NOMO-1 treated with dmso at 0.1 percent for 144 hours (cell line): Measurements from ENCODE around the gene TRPM1.

ENCODE experiments used
- DNase-seq: peaks from one replicate; lab custom pipeline; 2025; ENCODE audit not compliant: unreplicated experiment; lab: John Stamatoyannopoulos, UW

The TRPM1 gene

GRCh38 chr15:31101262-31102038 is at the start of gene TRPM1:
TRPM1 (minus strand) TSS chr15:31101725; CDS start chr15:31081355, 20,370 bp downstream.
- DNase-seq, result no peak

GRCh38 chr15:31150732-31151231 is 49.3 kb upstream of the TRPM1 start:
- DNase-seq, result no peak

GRCh38 chr15:31149987-31150386 is 48.5 kb upstream of the TRPM1 start:
- DNase-seq, result no peak

- no peak for DNase-seq
These were observed 47.6 kb upstream of the TRPM1 start for GRCh38 chr15:31149088-31149505.

- DNase-seq, result no peak
These were observed 47.0 kb upstream of the TRPM1 start for GRCh38 chr15:31148297-31149087.

- DNase-seq, result no peak
These were observed 46.4 kb upstream of the TRPM1 start for GRCh38 chr15:31147944-31148296.

GRCh38 chr15:31147456-31147855 is 45.9 kb upstream of the TRPM1 start:
- DNase-seq, result no peak

- no peak for DNase-seq
These were observed 43.9 kb upstream of the TRPM1 start for GRCh38 chr15:31145271-31145911.

DNA sequence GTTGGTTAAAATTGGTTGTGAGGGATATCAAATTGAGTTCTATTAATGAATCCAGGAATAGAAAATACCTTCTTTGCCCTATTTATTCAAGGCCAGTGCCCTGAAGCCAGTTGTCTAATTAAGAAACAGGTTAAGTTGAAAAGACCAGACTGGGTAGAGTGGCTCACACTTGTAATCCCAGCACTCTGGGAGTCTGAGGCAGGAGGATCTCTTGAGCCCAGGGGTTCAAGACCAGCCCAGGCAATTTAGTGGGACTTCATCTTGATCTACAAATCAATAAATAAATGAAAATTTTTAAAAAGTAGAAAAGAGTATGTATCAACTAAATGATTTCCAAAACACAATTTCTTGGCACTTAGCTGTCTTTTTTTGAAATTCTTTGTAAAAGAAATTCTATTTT is 40.3 kb upstream of the TRPM1 start:
- no peak for DNase-seq

DNA sequence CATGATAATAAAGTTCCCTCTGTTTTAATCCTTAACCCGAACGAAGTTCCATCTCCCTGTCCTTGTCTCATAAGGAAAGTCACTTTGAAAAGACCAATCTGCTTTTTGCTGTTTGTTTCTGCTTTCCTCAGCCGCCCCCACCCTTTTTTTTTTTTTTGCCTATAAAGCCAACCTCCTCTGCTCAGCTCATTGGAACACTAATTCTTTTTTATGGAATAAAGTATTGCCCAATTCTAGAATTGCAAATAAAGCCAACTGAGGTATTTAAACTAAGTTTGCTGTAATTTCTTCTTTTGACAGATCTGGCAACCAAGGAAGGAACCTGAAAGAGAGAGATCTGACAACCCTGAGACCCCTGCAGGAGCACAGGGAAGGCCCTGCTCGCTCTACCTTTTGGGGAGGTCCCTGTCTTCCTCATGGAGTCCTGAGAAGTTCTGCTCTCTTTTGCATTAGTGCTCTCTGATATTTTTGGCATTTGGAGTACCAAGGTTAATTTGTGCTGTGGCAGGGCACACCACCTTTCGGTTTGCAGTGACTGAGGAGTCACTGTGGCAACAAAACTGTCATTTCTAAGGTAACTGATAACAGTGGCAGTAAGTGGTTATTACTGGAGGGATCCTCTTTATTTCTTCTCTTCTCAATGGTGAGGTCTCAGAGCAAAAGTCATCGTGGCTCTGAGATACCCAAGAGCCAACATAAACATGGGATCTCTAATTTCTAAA is 35.2 kb upstream of the TRPM1 start:
- no peak for DNase-seq

- DNase-seq, result no peak
These were observed 34.5 kb upstream of the TRPM1 start for GRCh38 chr15:31136016-31136415.

DNA sequence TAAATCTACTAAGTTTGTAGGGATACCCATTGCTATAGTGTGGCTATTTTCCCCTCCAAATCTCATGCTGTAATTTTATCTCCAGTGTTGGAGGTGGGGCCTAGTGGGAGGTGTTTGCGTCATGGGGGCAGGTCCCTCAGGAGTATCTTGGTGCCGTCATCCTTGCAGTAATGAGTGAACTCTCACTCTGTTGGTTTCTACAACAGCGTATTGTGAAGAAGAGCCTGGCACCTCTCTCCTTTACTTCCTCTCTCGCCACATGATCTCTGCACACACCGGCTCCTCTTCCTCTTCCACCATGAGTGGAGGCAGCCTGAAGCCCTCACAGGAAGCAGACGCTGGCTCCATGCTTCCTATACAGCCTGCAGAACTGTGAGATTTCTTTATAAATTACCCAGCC is 34.0 kb upstream of the TRPM1 start:
- DNase-seq, result no peak

DNA sequence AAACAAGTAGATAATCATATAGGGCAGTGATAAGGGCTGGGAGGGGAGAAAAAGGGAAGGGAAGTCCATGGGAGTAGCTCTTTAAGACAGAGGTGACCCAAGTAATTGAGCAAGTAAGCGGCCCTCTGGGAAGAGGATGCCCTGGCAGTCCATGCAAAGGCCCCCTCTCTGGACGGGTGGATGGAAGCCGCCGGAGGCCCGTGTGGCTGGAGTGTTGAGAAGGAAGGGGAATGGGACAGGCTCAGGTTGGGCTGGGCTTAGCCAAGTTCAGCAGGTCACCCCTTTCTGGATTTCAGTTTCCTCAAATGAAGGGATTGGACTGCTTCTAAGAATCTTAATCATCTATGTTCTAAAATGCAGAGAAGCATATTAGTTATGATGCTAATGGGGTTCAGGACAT is 32.4 kb upstream of the TRPM1 start:
- DNase-seq, result no peak

- no peak for DNase-seq
These were observed 30.4 kb upstream of the TRPM1 start for GRCh38 chr15:31131853-31132375.

DNA sequence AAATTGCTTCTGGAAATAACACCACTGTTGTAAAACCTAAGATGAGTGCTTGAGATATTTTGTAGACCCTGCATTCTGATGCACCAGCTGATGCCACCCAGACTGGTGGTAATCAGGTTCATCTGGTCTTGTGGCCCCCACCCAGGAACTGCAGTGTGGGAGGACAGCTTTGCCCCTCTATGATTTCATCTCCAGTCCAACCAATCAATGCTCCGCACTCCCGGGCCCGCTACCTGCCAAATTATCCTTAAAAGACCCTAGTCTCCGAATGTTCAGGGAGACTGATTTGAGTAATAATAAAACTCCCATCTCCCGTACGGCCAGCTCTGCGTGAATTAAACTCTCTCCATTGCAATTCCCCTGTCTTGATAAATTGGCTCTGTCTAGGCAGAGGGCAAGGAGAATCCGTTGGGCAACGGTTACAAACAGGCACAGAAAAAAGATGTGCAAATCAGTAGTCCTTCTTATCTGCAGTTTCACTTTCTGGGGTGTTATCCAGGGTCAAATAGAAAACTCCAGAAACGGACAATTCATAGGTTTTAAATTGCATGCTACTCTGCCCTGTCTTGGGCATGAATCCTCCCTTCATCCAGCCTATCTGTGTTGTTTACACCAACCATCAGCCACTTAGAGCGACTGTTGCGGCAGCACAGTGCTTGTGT is 29.2 kb upstream of the TRPM1 start:
- no peak for DNase-seq

DNA sequence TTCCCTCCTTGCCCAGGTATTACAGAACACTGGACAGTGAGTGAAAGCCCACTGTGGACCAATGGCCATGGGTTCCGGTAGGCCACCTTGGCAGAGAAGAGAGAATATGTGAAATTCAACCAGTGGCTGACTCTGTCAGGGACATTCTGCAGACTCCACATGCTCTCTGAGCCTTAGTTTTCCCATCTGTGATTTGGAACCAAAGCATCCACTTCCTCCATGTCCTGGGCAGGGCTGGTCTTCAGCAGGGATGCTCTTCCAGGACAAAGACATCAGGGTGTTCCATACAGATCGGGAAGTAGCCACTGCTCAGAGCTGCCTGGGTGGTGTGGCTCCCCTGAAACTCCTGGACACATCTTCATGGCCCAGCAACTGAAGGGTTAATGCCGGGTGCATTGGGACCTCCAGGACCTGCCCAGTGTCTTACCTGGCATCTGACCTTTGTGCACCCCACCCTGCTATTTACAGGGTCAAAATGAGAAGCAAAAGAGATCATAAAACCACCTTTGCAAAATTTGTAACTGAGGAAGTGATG is 28.3 kb upstream of the TRPM1 start:
- no peak for DNase-seq

GRCh38 chr15:31128919-31129768 is 27.6 kb upstream of the TRPM1 start:
- DNase-seq, result peak; percentile 75

GRCh38 chr15:31128477-31128876 is 27.0 kb upstream of the TRPM1 start:
- no peak for DNase-seq

DNA sequence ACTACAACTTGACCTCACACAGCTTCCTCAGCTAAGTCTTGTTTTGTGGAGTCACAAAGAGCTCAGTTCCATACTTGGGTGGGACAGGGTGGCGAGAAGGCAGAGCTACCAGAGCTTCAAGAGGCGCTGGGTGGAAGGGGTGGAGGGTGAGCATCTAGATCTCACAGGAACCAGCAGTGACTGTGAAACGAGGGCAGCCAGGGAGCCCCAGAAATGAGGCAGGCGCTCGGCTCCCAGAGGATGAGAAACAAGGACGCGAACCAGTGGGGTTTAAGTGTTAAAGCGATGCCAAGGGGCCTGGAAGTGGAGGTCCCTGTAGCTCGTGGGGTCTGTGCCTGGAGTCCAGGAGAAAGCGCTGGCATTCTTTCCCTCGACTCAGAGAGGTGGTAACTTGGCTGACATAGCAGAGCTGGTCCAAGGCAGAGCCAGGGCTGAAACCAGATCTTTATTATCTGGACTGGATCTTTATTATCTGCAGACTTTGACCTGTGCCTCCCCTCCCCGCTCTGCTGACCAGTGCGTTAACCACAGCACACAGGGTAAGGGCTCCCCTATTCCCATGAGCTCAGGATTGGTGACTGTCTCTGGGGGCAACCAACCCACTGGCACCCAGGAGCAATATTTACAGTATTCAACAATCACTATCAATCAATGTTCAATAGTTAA is 26.2 kb upstream of the TRPM1 start:
- DNase-seq, result no peak
